Left renal pelvis (tissue), 4 donors: Measurements from ENCODE around the gene DHX9. TPM values are rescaled to one million over a fixed set of nuclear protein-coding genes. Genes with fewer than 3 reads are reported as not detected.
A peak's percentile ranks its signal among the peaks of the same experiment; 100 is the strongest.

Source experiments
- DNase-seq, 4 donors: peaks; one replicate each; pipeline ENCODE4 v3.0.0-alpha.2; 2013; ENCODE audit warnings: low read depth in 4 of 4, low spot score in 3 of 4
- polyA plus RNA-seq, 4 donors: library from polyadenylated mRNA; unstranded; fragments of 120-200 nt; gene quantifications; one replicate each; pipeline ENCODE4 v1.2.1, GENCODE V29; 2013; ENCODE audit not compliant: insufficient read length in 4 of 4

The DHX9 gene
- polyA plus RNA-seq: 100 to 1,000 TPM; 186 to 291 (median 280) TPM

GRCh38 chr1:182839209-182840066 lies at the start of gene DHX9:
TSS of gene DHX9 (plus strand) at chr1:182839347. CDS start at chr1:182842567, 3,220 bp downstream.
- DNase-seq: peak; percentile 82 to 86 (median 83)

GRCh38 chr1:182791281-182792179 lies 47.6 kb upstream of the DHX9 start:
- no peak for DNase-seq

GRCh38 chr1:182794091-182794490 lies 45.1 kb upstream of the DHX9 start:
- no peak for DNase-seq

GRCh38 chr1:182794676-182795201 lies 44.4 kb upstream of the DHX9 start:
- DNase-seq: no peak

- no peak for DNase-seq
These were observed 43.5 kb upstream of the DHX9 start for GRCh38 chr1:182795563-182796228.

- DNase-seq: no peak
These were observed 36.9 kb upstream of the DHX9 start for GRCh38 chr1:182802006-182802803.

GRCh38 chr1:182803846-182804245 lies 35.3 kb upstream of the DHX9 start:
- no peak for DNase-seq

- DNase-seq: no peak
These were observed 33.0 kb upstream of the DHX9 start for GRCh38 chr1:182806015-182806678.

- no peak for DNase-seq
These were observed 31.2 kb upstream of the DHX9 start for GRCh38 chr1:182807907-182808306.

- DNase-seq: no peak
These were observed 29.7 kb upstream of the DHX9 start for GRCh38 chr1:182809414-182809957.

GRCh38 chr1:182811975-182812722 lies 27.0 kb upstream of the DHX9 start:
- no peak for DNase-seq

- DNase-seq: no peak
These were observed 22.3 kb upstream of the DHX9 start for GRCh38 chr1:182816863-182817262.

GRCh38 chr1:182817802-182818201 lies 21.3 kb upstream of the DHX9 start:
- DNase-seq: no peak

GRCh38 chr1:182823220-182823619 lies 15.9 kb upstream of the DHX9 start:
- no peak for DNase-seq

GRCh38 chr1:182826892-182827291 lies 12.3 kb upstream of the DHX9 start:
- no peak for DNase-seq

GRCh38 chr1:182829285-182829932 lies 9.7 kb upstream of the DHX9 start:
- no peak for DNase-seq

- no peak for DNase-seq
These were observed 5.9 kb upstream of the DHX9 start for GRCh38 chr1:182833271-182833670.

- DNase-seq: no peak
These were observed 4.8 kb upstream of the DHX9 start for GRCh38 chr1:182834326-182834725.
